ENCODE results near the gene FOCAD. TPM values are rescaled to one million over a fixed set of nuclear protein-coding genes. Genes with fewer than 3 reads are reported as not detected.

FOCAD gene
- total and polyA plus RNA-seq, 2 of the 8 experiments (the other 6 are each of a cell fraction or from before 2014, with no cell fraction given): 22.0 to 38.4 TPM

GRCh38 chr9:20906326-20906725 is 222.3 kb downstream of the FOCAD start:
- Histone ChIP-seq H3K9me3 (ENCODE audit: insufficient read depth in 2 of 2, low read depth in 1 of 2, low read length in 1 of 2) (no peaks in the 10 kb centered on the region), H2BK15ac (ENCODE audit: low read length) (no peak overlapping the region), H3K4me2 (ENCODE audit: insufficient read depth in 1 of 2, low read depth in 2 of 2, low read length in 2 of 2) (no peak overlapping the region), H2BK12ac (ENCODE audit: low read depth, low read length) (no peak overlapping the region), H2AK5ac (ENCODE audit: low read depth, low read length) (no peak overlapping the region), H3K14ac (ENCODE audit: insufficient read length) (no peak overlapping the region), H3K9ac (replicated peaks in 1 of 4; ENCODE audit: extremely low read depth in 1 of 4, low read depth in 3 of 4, low read length in 3 of 4) (no peak overlapping the region), H2BK120ac (replicated peaks; ENCODE audit: low read depth, low read length) (no peak overlapping the region), H3K23me2 (ENCODE audit: low read depth, low read length) (no peaks in the 10 kb centered on the region), H2BK20ac (ENCODE audit: low read length) (no peak overlapping the region), H3K56ac (replicated peaks; ENCODE audit: insufficient read length, low read depth, low read length) (no peak overlapping the region), H3K4me1 (replicated peaks in 1 of 4; ENCODE audit: control insufficient read depth in 3 of 4, insufficient read depth in 4 of 4, low read length in 3 of 4) (no peaks in the 10 kb centered on the region), H2AFZ (ENCODE audit: low read length) (no peak overlapping the region), H2BK5ac (ENCODE audit: low read depth, low read length) (no peak overlapping the region), H4K8ac (ENCODE audit: extremely low read depth, insufficient read depth, low read length) (no peak overlapping the region), H3K4me3 (ENCODE audit: extremely low read depth in 1 of 4, insufficient read depth in 2 of 4, low read depth in 3 of 4, low read length in 4 of 4) (no peak overlapping the region), H3K27me3 (replicated peaks in 1 of 4; ENCODE audit: control insufficient read depth in 3 of 4, extremely low read depth in 1 of 4, insufficient read depth in 3 of 4, low read length in 3 of 4) (no peaks in the 10 kb centered on the region), H3K23ac (ENCODE audit: insufficient read length) (no peak overlapping the region), H3K27ac (ENCODE audit: low read depth, low read length) (no peak overlapping the region), H4K20me1 (replicated peaks in 1 of 2; ENCODE audit: control insufficient read depth in 1 of 2, insufficient read depth in 2 of 2, low read length in 2 of 2) (no peaks in the 10 kb centered on the region), H3K4ac (replicated peaks; ENCODE audit: insufficient read length, low read depth, low read length) (no peak overlapping the region), H3K79me2 (ENCODE audit: control insufficient read depth in 1 of 2, insufficient read depth in 2 of 2, low read length in 2 of 2) (no peaks in the 10 kb centered on the region), H4K5ac (ENCODE audit: insufficient read length, low read depth, low read length) (no peak overlapping the region), H3K18ac (ENCODE audit: extremely low read depth, low read length) (no peak overlapping the region), H4K91ac (replicated peaks; ENCODE audit: insufficient read length, low read length) (no peak overlapping the region), H3K36me3 (ENCODE audit: control insufficient read depth in 2 of 4, insufficient read depth in 4 of 4, low read length in 3 of 4) (no peaks in the 10 kb centered on the region), H3K79me1 (ENCODE audit: low read depth, low read length) (no peaks in the 10 kb centered on the region)
- DNase-seq (ENCODE audit: low read depth in 1 of 2, low spot score in 2 of 2) (no peak), FAIRE-seq (no peak)
- TF ChIP-seq TAF7 (optimal IDR thresholded peaks at IDR 0.05; ENCODE audit: borderline replicate concordance, low read depth, low read length): no peak
- TF ChIP-seq, protein P1, sequence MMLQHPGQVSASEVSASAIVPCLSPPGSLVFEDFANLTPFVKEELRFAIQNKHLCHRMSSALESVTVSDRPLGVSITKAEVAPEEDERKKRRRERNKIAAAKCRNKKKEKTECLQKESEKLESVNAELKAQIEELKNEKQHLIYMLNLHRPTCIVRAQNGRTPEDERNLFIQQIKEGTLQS (IDR thresholded peaks at IDR 0.05; ENCODE audit: insufficient read depth, low read depth, low read length): no peak
- ChIA-PET CTCF (ENCODE audit: partially characterized antibody) (interaction anchor here (1.9 kb wide), 1 partner anchor 22 kb away, joined by 7 read pairs; no protein-coding TSS in a partner anchor), POLR2A (ENCODE audit: partially characterized antibody) (no interaction called here)
- 87% methylated on average over 1 of the region's 1 CpG; no CpG with 5 or more reads in 1 of the 2 experiments for WGBS, 2 experiments (ENCODE audit: extremely low coverage in 1 of 2, insufficient coverage in 1 of 2, insufficient read length in 1 of 2, insufficient replicate concordance in 2 of 2, low coverage in 1 of 2, low lambda C conversion rate in 2 of 2, missing lambda C conversion rate in 1 of 2)

All from H1 (cell line).